ENCODE data around the gene HCCS.
"Not testable (repeated sequence)": the region's sequence is repeated elsewhere in the genome, so short reads cannot be mapped to it uniquely, and the experiment has no call there.

Gene HCCS

DNA sequence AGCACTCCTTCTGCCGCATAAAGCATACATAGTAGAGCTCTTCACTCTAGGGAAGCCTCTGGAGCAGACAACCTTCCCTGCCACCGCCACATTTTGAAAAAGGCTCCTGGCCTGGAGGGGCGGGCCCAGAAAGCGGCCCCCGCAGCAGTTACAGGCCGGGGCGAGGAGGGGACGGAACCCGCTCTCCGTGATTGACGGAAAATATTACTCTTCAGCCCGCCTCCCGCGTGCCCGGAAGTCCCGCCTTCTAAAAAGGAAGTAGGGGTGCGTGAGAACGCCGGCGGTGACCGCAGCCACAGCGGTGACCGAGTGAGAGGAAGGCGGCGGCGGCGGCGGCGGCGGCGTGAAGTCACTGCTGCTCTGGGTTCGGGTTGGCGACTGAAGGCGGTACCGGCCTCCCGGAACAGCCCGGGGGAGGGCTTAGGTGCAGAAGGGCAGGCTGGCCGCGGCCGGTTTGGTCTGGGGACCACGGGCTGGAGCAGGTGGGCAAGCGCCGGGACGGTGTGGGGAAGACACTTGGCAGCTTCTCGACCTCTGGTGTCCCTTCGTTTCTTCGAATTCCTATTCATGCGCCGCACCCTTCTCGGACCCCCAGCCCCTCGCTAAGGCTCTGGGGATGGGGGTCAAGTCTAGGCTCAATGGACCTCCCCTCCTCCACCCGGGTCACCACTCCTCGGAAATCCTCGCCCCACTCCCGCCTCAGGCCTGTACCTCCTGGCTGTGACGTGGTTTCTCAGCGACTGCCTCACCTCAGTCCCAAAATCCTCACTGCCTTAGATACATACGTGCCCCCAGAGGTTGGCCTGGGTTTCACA, at the start of gene HCCS:
HCCS (plus strand) TSS at position 296 of the 815 bp plus-strand sequence. CDS start 729 bp downstream, outside the sequence.
- peak; percentile 46 for DNase-seq

- DNase-seq = no peak
Measured at GRCh38 chrX:11064276-11064675, 46.9 kb upstream of the HCCS start.

GRCh38 chrX:11064851-11065600, 46.1 kb upstream of the HCCS start:
- DNase-seq = no peak

GRCh38 chrX:11066812-11067211, 44.3 kb upstream of the HCCS start:
- no peak for DNase-seq

GRCh38 chrX:11073381-11073780, 37.8 kb upstream of the HCCS start:
- DNase-seq = no peak

- DNase-seq = no peak
Measured at GRCh38 chrX:11080741-11081305, 30.3 kb upstream of the HCCS start.

DNA sequence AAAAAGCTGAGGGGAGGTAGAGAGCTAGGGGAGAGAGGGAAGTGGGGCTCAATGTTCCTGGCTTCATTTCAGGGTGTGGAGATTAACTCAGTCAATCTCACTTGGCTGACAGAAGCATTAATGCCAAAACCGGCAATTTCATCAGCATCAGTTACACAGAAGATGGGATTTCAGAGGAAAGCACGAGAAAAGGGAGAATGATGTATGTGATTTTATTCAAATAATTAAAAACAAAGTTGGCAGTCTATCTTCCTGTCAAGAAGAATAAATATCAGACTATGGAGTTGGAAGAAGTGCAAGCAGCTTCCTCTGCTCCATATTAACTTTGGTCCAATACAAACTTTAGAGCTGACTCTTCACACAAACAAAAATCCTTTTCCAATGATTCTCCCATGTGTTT, 29.6 kb upstream of the HCCS start:
- DNase-seq = no peak

DNA sequence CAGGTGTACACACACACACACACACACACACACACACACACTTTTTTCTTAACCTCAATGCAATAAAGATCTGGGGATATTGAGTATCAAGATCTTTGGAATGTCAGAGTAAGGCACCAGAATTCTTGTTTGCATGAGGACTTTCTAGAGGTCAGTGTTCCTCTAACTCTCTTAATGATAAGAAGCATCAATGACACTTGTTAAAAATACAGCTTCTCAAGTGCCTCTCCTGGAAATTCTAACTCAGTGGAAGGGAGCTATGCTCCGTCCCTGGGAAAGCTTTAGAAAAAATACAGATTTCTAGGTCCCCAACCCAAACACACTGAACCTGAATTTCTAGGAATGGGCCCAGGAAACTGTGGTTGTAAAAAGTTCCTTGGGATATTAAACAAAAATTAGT, 25.8 kb upstream of the HCCS start:
- DNase-seq = no peak

DNA sequence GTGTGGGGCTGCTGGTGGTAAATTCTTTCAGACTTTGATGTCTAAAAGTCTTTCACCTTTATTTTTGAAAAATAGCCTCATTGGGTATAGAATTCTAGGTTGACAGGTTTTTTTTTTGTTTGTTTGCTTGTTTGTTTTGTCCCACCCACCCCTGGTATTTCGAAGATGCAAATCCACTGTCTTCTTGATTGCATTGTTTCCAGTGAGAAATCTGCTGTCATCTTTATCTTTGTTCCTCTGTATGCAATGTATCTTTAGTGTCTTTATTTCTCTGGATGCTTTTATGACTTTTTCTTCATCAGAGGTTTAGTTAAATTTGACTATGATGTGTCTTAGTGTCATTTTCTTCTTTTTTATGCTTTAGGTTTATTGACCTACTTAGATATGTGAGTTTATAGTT, 21.3 kb upstream of the HCCS start:
- no peak for DNase-seq

- no peak for DNase-seq
Measured at GRCh38 chrX:11097933-11098332, 13.2 kb upstream of the HCCS start.

GRCh38 chrX:11099465-11099864, 11.7 kb upstream of the HCCS start:
- no peak for DNase-seq

- DNase-seq = no peak
Measured at GRCh38 chrX:11100281-11101035, 10.7 kb upstream of the HCCS start.

DNA sequence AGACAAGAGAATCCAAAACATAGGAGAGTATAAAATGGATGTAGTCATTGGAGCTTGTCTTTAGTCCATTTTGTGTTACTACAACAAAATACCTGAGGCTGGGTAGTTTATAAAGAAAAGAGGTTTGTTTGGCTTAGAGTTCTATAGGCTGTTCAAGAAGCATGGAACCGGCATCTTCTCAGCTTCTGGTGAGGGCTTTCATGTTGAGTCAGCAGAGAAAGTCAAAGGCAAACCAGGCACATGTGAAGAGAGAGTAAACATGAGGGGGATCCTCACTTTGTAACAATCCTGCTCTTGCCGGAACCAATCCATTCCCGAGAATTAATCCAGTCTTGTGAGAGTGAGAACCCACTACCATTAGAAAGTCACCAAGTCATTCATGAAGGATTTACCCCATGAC, 8.1 kb upstream of the HCCS start:
- DNase-seq = no peak

- no peak for DNase-seq
Measured at GRCh38 chrX:11103751-11104150, 7.4 kb upstream of the HCCS start.

DNA sequence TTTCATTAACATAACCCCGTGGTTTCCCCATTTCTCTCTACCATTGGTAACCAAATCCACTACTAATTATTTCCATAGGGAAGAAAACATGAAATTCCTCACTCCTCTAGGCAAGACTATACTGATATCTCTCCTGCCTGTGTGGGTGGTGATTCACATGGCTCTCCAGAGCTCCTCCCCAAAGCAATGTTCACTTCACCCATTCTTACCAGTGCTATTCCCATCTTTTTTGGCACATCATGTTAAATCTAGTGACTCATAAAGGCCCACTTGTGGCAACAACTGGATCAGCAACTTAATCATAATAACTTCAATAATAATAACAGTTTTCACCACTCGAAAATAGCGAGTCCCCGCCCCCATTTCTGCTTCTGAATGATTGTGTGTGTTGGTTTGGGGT, 6.1 kb upstream of the HCCS start:
- DNase-seq = no peak

- no peak for DNase-seq
Measured at GRCh38 chrX:11108253-11108941, 2.7 kb upstream of the HCCS start.

- DNase-seq = no peak
Measured at GRCh38 chrX:11109968-11110367, 1.2 kb upstream of the HCCS start.

- no peak for DNase-seq
Measured at GRCh38 chrX:11111947-11112346, 815 bp downstream of the HCCS start.

- DNase-seq = no peak
Measured at GRCh38 chrX:11113731-11114130, 2.6 kb downstream of the HCCS start.

DNA sequence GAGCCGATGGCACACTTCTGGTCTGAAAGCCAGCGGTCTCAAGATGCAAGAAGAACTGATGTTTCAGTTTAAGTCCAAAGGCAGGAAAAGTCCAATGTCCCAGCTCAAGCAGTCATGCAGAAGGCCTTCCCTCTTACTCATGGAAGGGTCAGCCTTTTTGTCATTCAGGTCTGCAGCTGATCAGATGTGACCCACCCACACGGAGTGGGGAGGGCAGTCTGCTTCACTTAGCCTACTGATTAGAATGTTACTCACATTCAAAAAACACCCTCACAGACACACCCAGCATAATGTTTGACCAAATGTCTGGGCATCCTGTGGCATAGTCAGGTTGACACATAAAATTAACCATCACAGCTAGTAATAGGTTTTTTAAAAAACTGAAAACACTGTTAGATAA, 6.6 kb downstream of the HCCS start:
- no peak for DNase-seq

- DNase-seq = no peak
Measured at GRCh38 chrX:11119313-11119943, 8.3 kb downstream of the HCCS start.

GRCh38 chrX:11123087-11123486, 12.0 kb downstream of the HCCS start:
- DNase-seq = not testable (repeated sequence)

Measured in NCI-H2081 treated with DMSO at 0.1 percent for 48 hours (cell line).